ENCODE results near the gene ARHGEF12. TPM values are rescaled to one million over a fixed set of nuclear protein-coding genes. Genes with fewer than 3 reads are reported as not detected.

ARHGEF12 gene
- polyA plus RNA-seq, 1 donor (not counting 4 experiments of a cell fraction or from before 2014, with no cell fraction given) = 28.8 TPM

GRCh38 chr11:120337355-120338106 lies 1.3 kb downstream of the ARHGEF12 start:
- H3K9ac ChIP-seq (ENCODE audit: control insufficient read depth, extremely low read depth, insufficient read depth, low read length) = peak overlapping the region; percentile 93
- DNase-seq (ENCODE audit: low read depth, low spot score) (no peak), FAIRE-seq (peak; percentile 5)
- H3K27me3 ChIP-seq (ENCODE audit: control insufficient read depth, extremely low read depth, insufficient read depth, low read length) = no peaks in the 10 kb centered on the region
- peak overlapping the region; percentile 100 for H3K4me2 ChIP-seq (ENCODE audit: control insufficient read depth, extremely low read depth, insufficient read depth, low read depth, low read length)
- H2AFZ ChIP-seq (ENCODE audit: control insufficient read depth, low read length) = peak overlapping the region; percentile 22
- peaks cover 62% of the 10 kb centered on the region for H3K4me1 ChIP-seq (ENCODE audit: control insufficient read depth, extremely low read depth, insufficient read depth, low read length)
- H3K4me3 ChIP-seq (ENCODE audit: control insufficient read depth in 2 of 3, extremely low read depth in 1 of 3, insufficient read depth in 2 of 3, low read depth in 1 of 3, low read length in 3 of 3) = peak overlapping the region; percentile 92 to 98 (median 98)
- H3K36me3 ChIP-seq (ENCODE audit: control insufficient read depth in 2 of 2, extremely low read depth in 1 of 2, insufficient read depth in 2 of 2, low read length in 2 of 2) = no peaks in the 10 kb centered on the region
- H3K9me3 ChIP-seq (ENCODE audit: control insufficient read depth, low read depth, low read length) = no peaks in the 10 kb centered on the region
- H4K20me1 ChIP-seq (ENCODE audit: control insufficient read depth, extremely low read depth, insufficient read depth, low read length) = peaks cover 12% of the 10 kb centered on the region
- H3K9me1 ChIP-seq (ENCODE audit: control insufficient read depth, extremely low read depth, insufficient read depth, low read length) = no peaks in the 10 kb centered on the region
- dilution Hi-C loops (cut with MboI; ENCODE audit: extremely low pct_ligation_motif_present, low sequenced_read_pairs) = no loop called here
- peaks cover 42% of the 10 kb centered on the region for H3K79me2 ChIP-seq (ENCODE audit: control insufficient read depth, insufficient read depth, low read length)
- peak overlapping the region; percentile 86 for H3K27ac ChIP-seq (ENCODE audit: control insufficient read depth, insufficient read depth, low read length)
- no peak for TF ChIP-seq EZH2 (IDR thresholded peaks at IDR 0.05; ENCODE audit: low read length)
- no peak for TF ChIP-seq CTCF (optimal IDR thresholded peaks at IDR 0.05 in 1 of 3, IDR thresholded peaks at IDR 0.05 in 1 of 3, conservative IDR thresholded peaks at IDR 0.05 in 1 of 3; ENCODE audit: extremely low read depth in 1 of 3, insufficient read depth in 2 of 3, low read length in 3 of 3)

GRCh38 chr11:120338107-120338933 lies 2.1 kb downstream of the ARHGEF12 start:
- peak overlapping the region; percentile 86 for H3K27ac ChIP-seq (ENCODE audit: control insufficient read depth, insufficient read depth, low read length)
- H3K9ac ChIP-seq (ENCODE audit: control insufficient read depth, extremely low read depth, insufficient read depth, low read length) = peak overlapping the region; percentile 93
- DNase-seq (ENCODE audit: low read depth, low spot score) = no peak
- H2AFZ ChIP-seq (ENCODE audit: control insufficient read depth, low read length) = no peak overlapping the region
- peak overlapping the region; percentile 92 to 98 (median 98) for H3K4me3 ChIP-seq (ENCODE audit: control insufficient read depth in 2 of 3, extremely low read depth in 1 of 3, insufficient read depth in 2 of 3, low read depth in 1 of 3, low read length in 3 of 3)
- FAIRE-seq = no peak
- H3K4me2 ChIP-seq (ENCODE audit: control insufficient read depth, extremely low read depth, insufficient read depth, low read depth, low read length) = peak overlapping the region; percentile 100
- no peaks in the 10 kb centered on the region for H3K36me3 ChIP-seq (ENCODE audit: control insufficient read depth in 2 of 2, extremely low read depth in 1 of 2, insufficient read depth in 2 of 2, low read length in 2 of 2)
- TF ChIP-seq EZH2 (IDR thresholded peaks at IDR 0.05; ENCODE audit: low read length) (no peak), CTCF (optimal IDR thresholded peaks at IDR 0.05 in 1 of 3, IDR thresholded peaks at IDR 0.05 in 1 of 3, conservative IDR thresholded peaks at IDR 0.05 in 1 of 3; ENCODE audit: extremely low read depth in 1 of 3, insufficient read depth in 2 of 3, low read length in 3 of 3) (no peak)
- no peaks in the 10 kb centered on the region for H3K27me3 ChIP-seq (ENCODE audit: control insufficient read depth, extremely low read depth, insufficient read depth, low read length)
- no peaks in the 10 kb centered on the region for H3K9me1 ChIP-seq (ENCODE audit: control insufficient read depth, extremely low read depth, insufficient read depth, low read length)
- peaks cover 49% of the 10 kb centered on the region for H3K79me2 ChIP-seq (ENCODE audit: control insufficient read depth, insufficient read depth, low read length)
- peaks cover 12% of the 10 kb centered on the region for H4K20me1 ChIP-seq (ENCODE audit: control insufficient read depth, extremely low read depth, insufficient read depth, low read length)
- peaks cover 62% of the 10 kb centered on the region for H3K4me1 ChIP-seq (ENCODE audit: control insufficient read depth, extremely low read depth, insufficient read depth, low read length)
- dilution Hi-C loops (cut with MboI; ENCODE audit: extremely low pct_ligation_motif_present, low sequenced_read_pairs) = no loop called here
- H3K9me3 ChIP-seq (ENCODE audit: control insufficient read depth, low read depth, low read length) = no peaks in the 10 kb centered on the region
